HG02623 (cell line): ENCODE data around the gene ABCC2.
"Not testable (repeated sequence)": the region's sequence is repeated elsewhere in the genome, so short reads cannot be mapped to it uniquely, and the experiment has no call there.

Experiments used
- ATAC-seq: cut with Tn5 transposase; IDR thresholded peaks from one replicate; pipeline ENCODE4 v1.9.1; 2021; ENCODE audit warnings: moderate library complexity; ENCODE audit not compliant: unreplicated experiment

The ABCC2 gene

GRCh38 chr10:99888622-99889021 lies 106.2 kb downstream of the ABCC2 start:
- no peak for ATAC-seq

DNA sequence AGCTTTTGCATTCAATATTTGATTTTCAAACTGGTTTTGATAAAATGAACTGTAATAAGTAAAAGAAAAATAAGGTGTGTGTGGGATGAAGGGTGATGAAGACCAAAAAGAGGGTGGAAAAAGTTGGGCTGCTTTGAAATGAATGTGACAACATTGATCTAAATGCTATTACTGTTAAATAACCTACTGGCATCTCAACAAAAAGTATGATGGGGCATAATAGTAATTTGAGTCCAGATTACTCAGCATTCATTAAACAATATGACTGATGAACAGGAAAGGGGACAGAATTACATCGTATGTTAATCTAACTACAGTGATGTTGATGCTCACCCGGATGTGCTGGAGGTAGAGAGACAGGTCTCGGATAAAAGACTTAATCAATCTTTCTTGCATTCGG lies 112.2 kb downstream of the ABCC2 start:
- ATAC-seq, result no peak

DNA sequence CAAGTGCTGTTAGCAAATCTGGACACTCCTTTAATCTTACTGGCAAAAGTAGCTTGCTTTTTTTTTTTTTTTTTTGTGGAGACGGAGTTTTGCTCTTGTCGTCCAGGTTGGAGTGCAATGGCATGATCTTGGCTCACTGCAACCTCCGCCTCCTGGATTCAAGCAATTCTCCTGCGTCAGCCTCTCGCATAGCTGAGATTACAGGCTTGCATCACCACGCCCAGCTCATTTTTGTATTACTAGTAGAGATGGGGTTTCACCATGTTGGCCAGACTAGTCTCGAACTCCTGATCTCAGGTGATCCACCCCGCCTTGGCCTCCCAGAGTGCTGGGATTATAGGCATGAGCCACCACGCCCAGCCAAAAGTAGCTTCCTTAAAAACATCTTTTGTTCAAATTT lies 112.6 kb downstream of the ABCC2 start:
- ATAC-seq, result not testable (repeated sequence)

DNA sequence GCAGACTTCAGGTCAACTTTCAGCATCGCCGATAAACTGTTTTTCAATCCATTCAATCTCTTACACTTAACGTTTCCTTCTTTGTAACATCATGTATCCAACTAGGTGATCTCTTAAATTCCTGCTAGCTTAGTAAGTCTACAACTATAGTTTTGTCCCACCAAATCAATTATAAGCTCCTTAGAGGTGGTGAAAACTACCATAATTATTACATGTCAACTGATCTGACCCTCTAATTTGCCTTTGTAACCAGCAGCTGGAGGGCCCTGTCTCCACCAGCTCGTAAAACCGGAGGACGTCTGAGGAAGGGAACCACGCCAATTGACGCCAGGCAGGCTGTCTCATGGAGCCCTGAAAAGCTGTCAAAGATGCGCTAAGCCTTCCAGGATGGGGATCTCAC lies 113.4 kb downstream of the ABCC2 start:
- ATAC-seq, result no peak
